Activated CD4-positive, alpha-beta T cell treated with anti-CD3 and anti-CD28 coated beads, Interleukin-2, amount 10 ng/mL, durations not matched to agents 7 days and 5 days (primary cell): Measurements from ENCODE around the gene RBP3. TPM values are rescaled to one million over a fixed set of nuclear protein-coding genes. Genes with fewer than 3 reads are reported as not detected.

Source experiments
- CTCF ChIA-PET: fragments of 350-600 bp; sonication (Branson Sonifier 250); formaldehyde crosslinking; loops from one replicate; lab custom pipeline; 2021; ENCODE audit warnings: antibody characterized with exemption; lab: Charles Lee
- POLR2A ChIA-PET: fragments of 350-600 bp; sonication (Branson Sonifier 250); formaldehyde crosslinking; loops from one replicate; lab custom pipeline; 2021; ENCODE audit warnings: antibody characterized with exemption; lab: Charles Lee
- DNase-seq: peaks from one replicate; pipeline ENCODE4 v3.0.0-alpha.2; 2020
- H3K27ac Mint-ChIP-seq: one replicate; pipeline ENCODE4 v1.8.0; 2021; ENCODE audit warnings: mild to moderate bottlenecking, moderate library complexity, mixed read lengths
- H3K27me3 Mint-ChIP-seq: one replicate; pipeline ENCODE4 v1.8.0; 2021; ENCODE audit warnings: mixed read lengths
- H3K36me3 Mint-ChIP-seq: one replicate; pipeline ENCODE4 v1.8.0; 2021; ENCODE audit warnings: low read depth, mixed read lengths
- H3K4me1 Mint-ChIP-seq: one replicate; pipeline ENCODE4 v1.8.0; 2021; ENCODE audit warnings: mixed read lengths
- H3K4me3 Mint-ChIP-seq: one replicate; pipeline ENCODE4 v1.8.0; 2021; ENCODE audit warnings: mild to moderate bottlenecking, moderate library complexity, mixed read lengths
- H3K9me3 Mint-ChIP-seq: one replicate; pipeline ENCODE4 v1.8.0; 2021; ENCODE audit warnings: mixed read lengths
- total RNA-seq, 2 experiments: library from RNA; stranded (reverse); gene quantifications; one replicate each; pipeline ENCODE4 v1.2.3, GENCODE V29; 2021

Gene RBP3
- total RNA-seq, 2 experiments from 2014 or later, result not detected

DNA sequence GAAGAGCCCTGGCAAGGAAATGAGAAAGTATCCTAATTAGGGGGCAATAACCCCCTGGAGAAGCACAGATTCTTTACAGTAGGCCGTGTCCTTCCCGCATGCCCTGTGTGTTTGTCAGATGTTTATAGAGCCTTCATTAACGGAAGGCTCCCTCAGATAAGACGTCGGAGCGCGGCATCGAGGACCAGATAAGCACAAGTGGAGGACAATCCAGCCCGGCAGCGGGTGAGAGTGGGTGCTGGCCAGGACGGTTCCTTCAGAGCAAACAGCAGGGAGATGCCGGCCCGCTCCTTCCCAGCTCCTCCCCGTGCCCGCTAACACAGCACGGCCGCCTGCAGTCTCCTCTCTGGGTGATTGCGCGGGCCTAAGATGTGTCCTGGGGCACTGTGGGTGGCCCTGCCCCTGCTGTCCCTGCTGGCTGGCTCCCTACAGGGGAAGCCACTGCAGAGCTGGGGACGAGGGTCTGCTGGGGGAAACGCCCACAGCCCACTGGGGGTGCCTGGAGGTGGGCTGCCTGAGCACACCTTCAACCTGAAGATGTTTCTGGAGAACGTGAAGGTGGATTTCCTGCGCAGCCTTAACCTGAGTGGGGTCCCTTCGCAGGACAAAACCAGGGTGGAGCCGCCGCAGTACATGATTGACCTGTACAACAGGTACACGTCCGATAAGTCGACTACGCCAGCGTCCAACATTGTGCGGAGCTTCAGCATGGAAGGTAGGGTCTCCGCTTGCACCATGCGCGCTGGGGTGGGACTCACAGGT lies 25.7 kb upstream of the RBP3 start, which contains the start of gene GDF2:
GDF2 (plus strand) TSS at position 155 of the 762 bp plus-strand sequence; CDS start at position 370, 215 bp downstream.
- H3K4me1 Mint-ChIP-seq, result no peaks in the 10 kb centered on the region
- DNase-seq, result no peak
- ChIA-PET POLR2A (no interaction called here), CTCF (interaction anchor here (3.2 kb wide), 1 partner anchor 11 kb away, joined by 10 read pairs; no protein-coding TSS in a partner anchor)
- H3K27me3 Mint-ChIP-seq, result no peaks in the 10 kb centered on the region
- no peaks in the 10 kb centered on the region for H3K9me3 Mint-ChIP-seq
- no peak within 1 kb of the TSS for H3K4me3 Mint-ChIP-seq
- no peaks in the 10 kb centered on the region for H3K36me3 Mint-ChIP-seq
- no peak within 1 kb of the TSS for H3K27ac Mint-ChIP-seq

DNA sequence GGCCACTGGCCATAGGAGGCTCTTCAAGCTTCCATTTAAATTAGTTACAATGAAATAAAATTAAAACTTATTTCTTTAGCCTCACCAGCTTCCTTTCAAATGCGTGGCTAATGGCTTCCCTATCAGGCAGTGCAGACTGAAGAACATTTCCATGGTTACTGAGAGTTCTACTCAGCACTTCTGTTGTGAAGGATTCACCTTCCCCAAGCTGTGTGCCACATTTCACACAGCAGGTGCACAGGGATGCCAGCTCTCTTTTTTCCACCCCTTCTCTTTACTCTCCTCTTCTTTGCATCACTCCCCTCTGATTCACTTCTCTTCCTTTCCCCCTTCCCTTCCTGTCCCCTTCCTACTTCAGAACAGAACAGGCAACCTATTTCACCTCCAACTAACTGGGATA lies 25.1 kb upstream of the RBP3 start:
- Mint-ChIP-seq H3K27me3 (no peaks in the 10 kb centered on the region), H3K27ac (no peak overlapping the region), H3K9me3 (no peaks in the 10 kb centered on the region), H3K4me3 (no peak overlapping the region), H3K36me3 (no peaks in the 10 kb centered on the region), H3K4me1 (no peaks in the 10 kb centered on the region)
- ChIA-PET POLR2A (no interaction called here), CTCF (interaction anchor here (3.2 kb wide), 1 partner anchor 11 kb away, joined by 10 read pairs; no protein-coding TSS in a partner anchor)
- no peak for DNase-seq

DNA sequence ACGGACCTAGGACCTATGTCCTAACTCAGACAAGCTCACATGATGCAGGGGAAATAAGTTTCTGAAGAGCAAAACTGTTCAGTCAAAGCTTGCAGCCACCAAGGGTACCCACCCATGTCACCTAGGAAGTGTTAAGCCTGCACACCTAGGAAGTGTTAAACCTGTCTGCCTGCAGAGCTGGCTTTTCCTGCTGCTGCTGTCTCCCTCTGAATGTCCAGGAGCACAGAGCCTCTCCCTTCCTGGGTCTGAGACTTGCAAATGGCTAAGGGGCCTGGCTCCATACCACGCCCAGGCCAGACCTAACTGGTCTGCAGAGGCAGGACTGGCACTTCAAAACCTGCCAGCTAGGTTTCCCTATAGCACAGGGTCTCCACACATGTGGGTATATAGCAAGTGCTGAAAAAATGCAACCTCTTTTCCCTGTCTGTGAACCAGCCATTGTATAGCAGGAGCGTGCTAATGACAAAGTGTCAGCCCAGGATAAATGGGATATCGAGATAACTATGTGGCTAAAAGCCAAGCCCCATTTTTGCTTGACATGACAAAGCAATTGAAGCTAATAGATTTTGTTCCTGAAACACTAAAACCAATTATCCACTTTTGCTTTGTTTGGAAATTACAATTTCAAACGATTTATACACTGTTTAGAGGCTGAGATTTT lies 24.4 kb upstream of the RBP3 start:
- Mint-ChIP-seq H3K4me3 (no peak overlapping the region), H3K9me3 (peaks cover 4% of the 10 kb centered on the region)

DNA sequence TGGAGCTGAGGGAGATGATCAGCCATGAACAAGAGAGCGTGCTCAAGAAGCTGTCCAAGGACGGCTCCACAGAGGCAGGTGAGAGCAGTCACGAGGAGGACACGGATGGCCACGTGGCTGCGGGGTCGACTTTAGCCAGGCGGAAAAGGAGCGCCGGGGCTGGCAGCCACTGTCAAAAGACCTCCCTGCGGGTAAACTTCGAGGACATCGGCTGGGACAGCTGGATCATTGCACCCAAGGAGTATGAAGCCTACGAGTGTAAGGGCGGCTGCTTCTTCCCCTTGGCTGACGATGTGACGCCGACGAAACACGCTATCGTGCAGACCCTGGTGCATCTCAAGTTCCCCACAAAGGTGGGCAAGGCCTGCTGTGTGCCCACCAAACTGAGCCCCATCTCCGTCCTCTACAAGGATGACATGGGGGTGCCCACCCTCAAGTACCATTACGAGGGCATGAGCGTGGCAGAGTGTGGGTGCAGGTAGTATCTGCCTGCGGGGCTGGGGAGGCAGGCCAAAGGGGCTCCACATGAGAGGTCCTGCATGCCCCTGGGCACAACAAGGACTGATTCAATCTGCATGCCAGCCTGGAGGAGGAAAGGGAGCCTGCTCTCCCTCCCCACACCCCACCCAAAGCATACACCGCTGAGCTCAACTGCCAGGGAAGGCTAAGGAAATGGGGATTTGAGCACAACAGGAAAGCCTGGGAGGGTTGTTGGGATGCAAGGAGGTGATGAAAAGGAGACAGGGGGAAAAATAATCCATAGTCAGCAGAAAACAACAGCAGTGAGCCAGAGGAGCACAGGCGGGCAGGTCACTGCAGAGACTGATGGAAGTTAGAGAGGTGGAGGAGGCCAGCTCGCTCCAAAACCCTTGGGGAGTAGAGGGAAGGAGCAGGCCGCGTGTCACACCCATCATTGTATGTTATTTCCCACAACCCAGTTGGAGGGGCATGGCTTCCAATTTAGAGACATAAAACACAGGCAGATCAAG lies 22.6 kb upstream of the RBP3 start:
- Mint-ChIP-seq H3K4me3 (no peak overlapping the region), H3K36me3 (no peaks in the 10 kb centered on the region), H3K9me3 (peaks cover 4% of the 10 kb centered on the region), H3K27ac (no peak overlapping the region), H3K27me3 (no peaks in the 10 kb centered on the region), H3K4me1 (no peaks in the 10 kb centered on the region)
- ChIA-PET CTCF (no interaction called here), POLR2A (no interaction called here)
- DNase-seq, result no peak

More for the DNA sequence above, 24.4 kb upstream of the RBP3 start:
- Mint-ChIP-seq H3K36me3 (no peaks in the 10 kb centered on the region), H3K27me3 (no peaks in the 10 kb centered on the region), H3K27ac (no peak overlapping the region), H3K4me1 (no peaks in the 10 kb centered on the region)
- POLR2A ChIA-PET, result no interaction called here
- CTCF ChIA-PET, result interaction anchor here (0.8 kb wide), 1 partner anchor 328 kb away, joined by 3 read pairs; no protein-coding TSS in a partner anchor
- no peak for DNase-seq

DNA sequence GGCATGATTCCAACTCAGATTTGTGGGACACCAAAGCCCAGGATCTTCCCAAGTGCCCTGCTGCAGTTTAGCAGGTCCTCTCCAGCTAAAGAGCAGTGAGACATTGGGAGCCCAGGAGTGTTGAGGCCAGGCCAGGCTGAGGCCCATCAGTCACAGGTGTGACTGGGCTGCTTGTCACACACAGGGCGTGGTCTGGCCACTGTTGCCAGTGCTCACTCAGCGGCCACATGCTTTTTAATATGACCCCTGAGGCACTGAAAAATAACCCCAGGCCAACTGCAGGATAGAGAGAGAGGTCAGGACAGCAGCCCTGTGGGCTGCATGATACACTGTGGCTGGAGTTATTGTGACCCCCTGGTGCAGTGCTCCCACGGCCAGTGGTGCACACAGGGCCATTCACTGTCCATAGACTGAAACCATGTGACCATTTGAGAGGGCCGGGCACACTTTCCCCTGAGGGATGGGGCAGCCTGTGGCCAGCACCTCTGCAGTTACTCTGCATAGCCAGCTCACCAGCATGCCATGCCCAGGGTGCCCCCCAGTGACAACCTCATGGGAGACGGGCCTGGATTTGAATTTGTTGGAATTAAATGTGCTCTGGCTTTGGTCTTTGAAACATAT lies 21.7 kb upstream of the RBP3 start:
- CTCF ChIA-PET, result no interaction called here
- H3K27ac Mint-ChIP-seq, result no peak overlapping the region

DNA sequence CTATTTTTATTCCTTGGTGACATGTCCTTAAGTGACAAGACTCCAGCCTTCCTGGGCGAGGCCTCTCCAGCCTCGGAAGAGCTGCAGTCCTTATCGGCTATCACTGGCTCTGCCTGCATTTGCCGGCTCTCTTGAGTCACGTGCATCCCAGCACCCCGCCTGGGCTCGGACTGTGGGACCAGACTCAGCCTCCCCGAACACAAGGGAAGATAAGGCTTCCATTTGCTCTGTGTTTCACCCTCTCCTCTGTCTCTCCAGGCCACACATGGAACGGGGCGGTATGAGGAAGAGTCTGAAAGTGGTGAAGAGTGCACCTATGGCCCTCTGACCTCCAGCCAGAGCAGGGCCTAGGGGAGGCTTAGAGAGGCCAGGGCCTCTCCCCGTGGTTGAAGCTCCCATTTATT lies 21.2 kb upstream of the RBP3 start:
- no peak for DNase-seq
- Mint-ChIP-seq H3K9me3 (peaks cover 4% of the 10 kb centered on the region), H3K27me3 (no peaks in the 10 kb centered on the region), H3K36me3 (no peaks in the 10 kb centered on the region), H3K4me3 (no peak overlapping the region), H3K27ac (no peak overlapping the region), H3K4me1 (no peaks in the 10 kb centered on the region)
- ChIA-PET POLR2A (no interaction called here), CTCF (no interaction called here)

More for the DNA sequence above, 21.7 kb upstream of the RBP3 start:
- POLR2A ChIA-PET, result no interaction called here
- Mint-ChIP-seq H3K4me1 (no peaks in the 10 kb centered on the region), H3K27me3 (no peaks in the 10 kb centered on the region), H3K9me3 (peaks cover 4% of the 10 kb centered on the region), H3K36me3 (no peaks in the 10 kb centered on the region), H3K4me3 (no peak overlapping the region)
- no peak for DNase-seq

DNA sequence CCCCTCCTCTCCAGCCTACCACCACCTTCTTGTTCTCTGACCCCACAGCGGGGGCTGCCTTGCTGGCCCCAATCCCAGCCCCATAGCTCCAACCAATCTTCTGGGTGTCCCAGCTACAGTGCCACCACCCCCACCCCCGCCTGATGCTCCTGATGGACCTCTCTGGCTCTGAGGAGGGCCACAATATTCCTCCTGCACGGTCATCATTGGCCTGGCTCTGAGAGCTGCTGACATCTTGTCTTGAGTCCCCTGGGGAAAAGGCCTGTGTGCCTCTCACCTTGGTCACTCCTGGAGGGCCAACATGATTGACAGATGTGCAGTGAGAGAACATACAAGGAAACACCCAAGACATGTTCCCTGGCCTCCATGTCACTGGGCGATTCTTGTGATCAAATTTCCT lies 18.3 kb upstream of the RBP3 start:
- Mint-ChIP-seq H3K4me3 (no peak overlapping the region), H3K36me3 (no peaks in the 10 kb centered on the region), H3K4me1 (no peaks in the 10 kb centered on the region), H3K9me3 (peaks cover 4% of the 10 kb centered on the region), H3K27ac (no peak overlapping the region), H3K27me3 (no peaks in the 10 kb centered on the region)
- DNase-seq, result no peak
- POLR2A ChIA-PET, result no interaction called here
- CTCF ChIA-PET, result no interaction called here

DNA sequence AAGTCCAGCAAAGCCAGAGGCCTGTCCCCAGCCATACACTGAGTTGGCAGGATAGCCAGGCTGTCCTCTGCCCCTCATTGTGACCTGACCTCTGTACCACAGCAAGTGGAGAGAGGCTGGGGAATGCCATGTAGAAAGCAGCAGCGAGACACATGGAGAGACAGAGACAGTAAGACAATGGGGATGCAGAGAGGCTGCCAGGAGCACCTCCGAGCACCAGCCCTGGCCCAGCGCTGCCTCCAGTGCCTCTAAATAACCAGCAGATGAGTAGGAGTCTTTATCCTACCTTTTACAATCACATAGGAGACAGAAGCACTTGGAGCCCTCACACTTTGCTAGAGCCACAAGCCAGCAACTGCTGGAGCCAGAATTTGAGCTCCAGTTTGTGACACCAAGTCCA lies 17.8 kb upstream of the RBP3 start:
- Mint-ChIP-seq H3K27me3 (no peaks in the 10 kb centered on the region), H3K4me1 (no peaks in the 10 kb centered on the region), H3K27ac (no peak overlapping the region), H3K9me3 (peaks cover 4% of the 10 kb centered on the region), H3K4me3 (no peak overlapping the region), H3K36me3 (no peaks in the 10 kb centered on the region)
- ChIA-PET CTCF (no interaction called here), POLR2A (no interaction called here)
- no peak for DNase-seq

DNA sequence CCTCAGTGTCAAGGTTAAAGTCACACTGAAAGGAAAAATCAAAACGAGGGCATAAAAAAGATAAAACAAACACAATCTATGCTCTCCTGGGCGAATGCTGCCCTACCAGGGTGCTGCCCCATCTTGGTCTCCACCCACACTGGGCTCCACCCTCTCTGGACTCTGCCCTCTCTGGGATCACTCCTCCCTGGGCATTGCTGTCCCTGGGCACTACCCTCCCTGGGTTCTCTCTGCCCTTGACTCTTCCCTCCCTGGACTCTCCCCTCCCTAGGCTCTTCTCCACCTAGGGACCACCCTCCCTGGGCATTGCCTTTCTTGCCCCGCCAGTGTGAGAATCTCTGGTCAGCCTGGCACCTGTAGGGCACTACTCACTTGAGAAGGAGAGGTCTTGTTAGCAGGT lies 17.4 kb upstream of the RBP3 start:
- no peaks in the 10 kb centered on the region for H3K4me1 Mint-ChIP-seq
- POLR2A ChIA-PET, result no interaction called here
- no peak overlapping the region for H3K4me3 Mint-ChIP-seq
- no peaks in the 10 kb centered on the region for H3K27me3 Mint-ChIP-seq
- peaks cover 4% of the 10 kb centered on the region for H3K9me3 Mint-ChIP-seq
- no peak for DNase-seq
- H3K36me3 Mint-ChIP-seq, result no peaks in the 10 kb centered on the region
- CTCF ChIA-PET, result no interaction called here
- H3K27ac Mint-ChIP-seq, result no peak overlapping the region

DNA sequence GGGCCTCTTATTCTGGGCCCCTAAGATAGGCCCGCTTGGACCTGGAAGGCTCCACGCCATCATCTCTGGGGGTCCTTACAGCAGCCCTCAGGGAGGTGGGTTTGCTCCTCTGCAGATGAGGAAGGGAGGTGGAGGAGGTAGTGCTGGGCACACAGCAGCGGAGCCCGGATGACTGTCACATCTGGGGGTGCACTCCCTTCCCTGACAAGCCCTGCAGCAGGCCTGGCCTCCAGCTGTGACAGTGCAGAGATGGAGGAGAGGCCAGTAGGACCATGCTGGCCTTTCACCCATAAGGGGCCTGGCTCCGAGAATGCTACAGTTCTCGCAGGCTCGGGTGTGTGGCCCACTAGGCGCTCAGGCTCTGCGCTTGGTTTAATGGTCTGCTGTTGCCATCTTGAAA lies 16.7 kb upstream of the RBP3 start:
- Mint-ChIP-seq H3K9me3 (peaks cover 4% of the 10 kb centered on the region), H3K36me3 (no peaks in the 10 kb centered on the region), H3K4me1 (no peaks in the 10 kb centered on the region), H3K27ac (no peak overlapping the region), H3K27me3 (no peaks in the 10 kb centered on the region), H3K4me3 (no peak overlapping the region)
- ChIA-PET CTCF (no interaction called here), POLR2A (no interaction called here)
- no peak for DNase-seq

DNA sequence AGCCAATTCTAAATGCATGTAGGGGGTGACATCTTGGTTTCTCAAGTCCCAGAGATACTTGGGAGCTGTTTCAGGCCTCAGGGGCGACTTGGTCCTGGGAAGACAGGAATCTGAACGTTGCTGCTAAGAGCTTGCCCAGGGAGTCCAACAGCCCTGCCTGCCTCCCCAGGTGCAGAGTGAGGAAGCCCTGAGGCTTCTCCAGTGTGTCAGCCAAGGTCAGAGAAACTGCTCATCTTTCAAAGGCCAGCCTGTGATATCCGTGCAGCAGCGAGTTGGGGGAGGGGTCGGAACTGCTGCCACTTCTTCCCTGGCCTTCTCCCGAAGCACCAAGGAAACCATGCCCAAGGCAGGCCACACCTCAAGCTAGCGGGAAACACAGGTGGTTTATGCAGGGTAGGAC lies 16.2 kb upstream of the RBP3 start:
- Mint-ChIP-seq H3K36me3 (no peaks in the 10 kb centered on the region), H3K27me3 (no peaks in the 10 kb centered on the region), H3K27ac (no peak overlapping the region), H3K9me3 (peaks cover 4% of the 10 kb centered on the region), H3K4me3 (no peak overlapping the region), H3K4me1 (no peaks in the 10 kb centered on the region)
- CTCF ChIA-PET, result no interaction called here
- no peak for DNase-seq
- POLR2A ChIA-PET, result no interaction called here

DNA sequence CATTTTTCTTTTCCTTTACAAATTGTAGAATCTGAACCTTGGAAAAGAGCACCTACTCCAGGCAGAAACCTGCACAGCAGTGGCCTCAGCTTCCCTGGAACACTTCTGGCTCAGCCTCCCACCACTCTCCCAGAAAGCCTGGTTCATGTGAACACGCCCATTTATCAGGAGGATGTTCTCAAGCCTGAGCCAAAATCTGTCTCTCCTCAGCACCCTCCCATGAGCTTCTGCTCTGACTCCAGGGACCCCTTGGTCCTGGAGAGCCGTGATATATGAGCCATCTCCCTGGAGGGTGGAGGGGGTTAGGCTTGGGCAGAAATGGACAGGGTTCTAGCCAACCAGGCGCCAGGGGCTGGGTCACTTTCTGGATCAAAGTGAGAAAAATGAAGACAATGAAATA lies 15.8 kb upstream of the RBP3 start:
- H3K4me1 Mint-ChIP-seq, result no peaks in the 10 kb centered on the region

More for the DNA sequence above, 15.8 kb upstream of the RBP3 start:
- ChIA-PET CTCF (no interaction called here), POLR2A (no interaction called here)
- Mint-ChIP-seq H3K36me3 (no peaks in the 10 kb centered on the region), H3K9me3 (peaks cover 4% of the 10 kb centered on the region), H3K27me3 (no peaks in the 10 kb centered on the region), H3K27ac (no peak overlapping the region), H3K4me3 (no peak overlapping the region)
- no peak for DNase-seq
